PC-9 (cell line): Measurements from ENCODE around the gene ZNF236. TPM values are rescaled to one million over a fixed set of nuclear protein-coding genes. Genes with fewer than 3 reads are reported as not detected.

ENCODE experiments used
- BruUV-seq: library from RNA; stranded (reverse); fragments of 400-500 nt; replicated peaks from 2 replicates; lab custom pipeline; 2021; lab: Mats Ljungman, UMichigan
- CTCF ChIA-PET: fragments of 300-600 bp; sonication (Branson Sonifier 250); formaldehyde crosslinking; loops from one replicate; lab custom pipeline; 2022; ENCODE audit warnings: antibody characterized with exemption; lab: Charles Lee
- POLR2A ChIA-PET: fragments of 300-600 bp; sonication (Branson Sonifier 250); formaldehyde crosslinking; loops from one replicate; lab custom pipeline; 2022; ENCODE audit warnings: antibody characterized with exemption; ENCODE audit not compliant: unreplicated experiment; lab: Charles Lee
- DNase-seq, 2 experiments: peaks; one replicate each; pipeline versions ENCODE4 v3.0.0 to v3.0.0-alpha.2; 2015 to 2022; ENCODE audit warnings: mixed read lengths in 1 of 2
- H2AFZ ChIP-seq: fragments of 200-600 bp; sonication (generic); 2 replicates; pipeline ENCODE4 v1.8.1; 2017; ENCODE audit warnings: antibody characterized with exemption
- H3F3A ChIP-seq: fragments of 200-600 bp; sonication (generic); 2 replicates; pipeline ENCODE4 v1.8.1; 2017; ENCODE audit warnings: antibody characterized with exemption, mild to moderate bottlenecking, low read depth; ENCODE audit not compliant: insufficient read depth
- H3K27ac ChIP-seq: fragments of 200-600 bp; sonication (generic); 2 replicates; pipeline ENCODE4 v1.6.1; 2016; ENCODE audit warnings: mixed run types
- H3K27me3 ChIP-seq: fragments of 200-600 bp; sonication (generic); 2 replicates; pipeline ENCODE4 v1.6.1; 2016; ENCODE audit warnings: low read depth, mixed run types; ENCODE audit not compliant: insufficient read depth
- H3K36me3 ChIP-seq: fragments of 200-600 bp; sonication (generic); 2 replicates; pipeline ENCODE4 v1.6.1; 2016; ENCODE audit warnings: low read depth, mixed run types
- H3K4me1 ChIP-seq: fragments of 200-600 bp; sonication (generic); replicated peaks from 2 replicates; pipeline ENCODE4 v1.6.1; 2016; ENCODE audit warnings: mixed run types; ENCODE audit not compliant: insufficient read depth
- H3K4me2 ChIP-seq: fragments of 200-600 bp; sonication (generic); 2 replicates; pipeline ENCODE4 v1.6.1; 2017; ENCODE audit warnings: mixed run types
- H3K4me3 ChIP-seq: fragments of 200-600 bp; sonication (generic); 2 replicates; pipeline ENCODE4 v1.6.1; 2016; ENCODE audit warnings: mixed run types
- H3K79me2 ChIP-seq: fragments of 200-600 bp; sonication (generic); 2 replicates; pipeline ENCODE4 v1.6.1; 2017; ENCODE audit warnings: low read depth, mixed run types
- H3K9me2 ChIP-seq: fragments of 200-600 bp; sonication (generic); 2 replicates; pipeline ENCODE4 v1.8.1; 2017; ENCODE audit warnings: mild to moderate bottlenecking; ENCODE audit not compliant: insufficient read depth
- H3K9me3 ChIP-seq: fragments of 200-600 bp; sonication (generic); 2 replicates; pipeline ENCODE4 v1.8.1; 2016; ENCODE audit warnings: low read depth; ENCODE audit not compliant: insufficient read depth
- H4K20me1 ChIP-seq: fragments of 200-600 bp; sonication (generic); 2 replicates; pipeline ENCODE4 v1.8.1; 2017; ENCODE audit not compliant: insufficient read depth
- EZH2 ChIP-seq: fragments of 200-600 bp; sonication (generic); IDR thresholded peaks from 2 replicates; pipeline ENCODE4 v1.8.0; 2017; ENCODE audit warnings: antibody characterized with exemption, low read depth
- intact Hi-C: fragments of 100-400 bp; cut with micrococcal nuclease; formaldehyde crosslinking; loops from one replicate; pipeline ENCODE4 v1.10.0; 2022; ENCODE audit not compliant: unreplicated experiment
- total RNA-seq: library from RNA; stranded (reverse); gene quantifications from 2 replicates; pipeline ENCODE4 v1.2.3, GENCODE V29; 2021
- TF ChIP-seq, protein P1 (sequence below): fragments of 200-600 bp; sonication (generic); conservative IDR thresholded peaks from 2 replicates; pipeline ENCODE4 v1.6.1; 2017; ENCODE audit warnings: mixed run types, antibody characterized with exemption, mild to moderate bottlenecking, moderate library complexity

Gene ZNF236
- total RNA-seq, 1 experiment from 2014 or later, result 10.8 TPM

DNA sequence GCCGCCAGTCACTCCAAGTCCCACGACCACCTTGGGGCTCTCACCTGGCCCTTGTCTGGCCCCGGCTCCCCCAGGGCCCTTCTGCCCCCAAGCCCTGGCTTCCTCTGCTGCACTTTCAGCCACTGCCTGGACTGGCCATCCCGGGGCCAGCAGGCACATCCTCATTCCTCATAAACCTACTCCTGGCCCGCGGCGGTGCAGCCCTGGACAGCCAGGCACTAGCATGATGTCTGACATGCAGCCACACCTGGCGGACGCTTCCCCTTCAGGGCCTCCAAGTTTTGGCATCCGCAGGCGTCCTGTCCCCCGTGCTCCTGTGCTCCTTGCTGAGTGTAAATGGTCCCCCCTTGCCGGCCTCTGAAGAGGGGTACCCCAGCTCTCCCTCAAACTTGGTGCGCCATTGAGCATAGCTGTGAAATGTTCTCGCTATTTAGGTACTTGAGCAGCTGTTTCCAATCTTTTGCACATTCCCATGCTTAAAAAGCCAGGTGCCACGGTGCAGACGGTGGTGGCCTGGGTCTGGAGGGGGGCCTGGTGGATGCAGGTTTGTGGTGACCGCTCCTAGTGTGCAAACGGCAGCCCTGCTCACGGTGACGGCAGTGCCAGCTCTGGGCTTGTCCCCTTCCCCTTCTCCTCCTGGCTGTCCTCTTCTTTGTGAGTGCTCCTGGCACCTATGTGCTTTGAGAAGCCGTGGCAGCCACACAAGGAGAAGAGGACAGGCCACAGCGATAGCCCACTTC lies 186.4 kb downstream of the ZNF236 start:
- H3K4me3 ChIP-seq, result no peak overlapping the region
- no peaks in the 10 kb centered on the region; the same call in 1 of the 2 replicates for H3F3A ChIP-seq
- H2AFZ ChIP-seq, result no peak overlapping the region
- no peak overlapping the region for H3K27ac ChIP-seq
- H3K4me1 ChIP-seq, result no peaks in the 10 kb centered on the region
- CTCF ChIA-PET, result no interaction called here
- DNase-seq, result no peak
- no peaks in the 10 kb centered on the region for H3K27me3 ChIP-seq
- POLR2A ChIA-PET, result no interaction called here
- intact Hi-C loops, result no loop called here
- 0 out of 2 replicates have a peak, but pooled peaks cover 8% of the 10 kb centered on the region for H3K79me2 ChIP-seq
- BruUV-seq, result no TSS peak
- TF ChIP-seq, protein P1, sequence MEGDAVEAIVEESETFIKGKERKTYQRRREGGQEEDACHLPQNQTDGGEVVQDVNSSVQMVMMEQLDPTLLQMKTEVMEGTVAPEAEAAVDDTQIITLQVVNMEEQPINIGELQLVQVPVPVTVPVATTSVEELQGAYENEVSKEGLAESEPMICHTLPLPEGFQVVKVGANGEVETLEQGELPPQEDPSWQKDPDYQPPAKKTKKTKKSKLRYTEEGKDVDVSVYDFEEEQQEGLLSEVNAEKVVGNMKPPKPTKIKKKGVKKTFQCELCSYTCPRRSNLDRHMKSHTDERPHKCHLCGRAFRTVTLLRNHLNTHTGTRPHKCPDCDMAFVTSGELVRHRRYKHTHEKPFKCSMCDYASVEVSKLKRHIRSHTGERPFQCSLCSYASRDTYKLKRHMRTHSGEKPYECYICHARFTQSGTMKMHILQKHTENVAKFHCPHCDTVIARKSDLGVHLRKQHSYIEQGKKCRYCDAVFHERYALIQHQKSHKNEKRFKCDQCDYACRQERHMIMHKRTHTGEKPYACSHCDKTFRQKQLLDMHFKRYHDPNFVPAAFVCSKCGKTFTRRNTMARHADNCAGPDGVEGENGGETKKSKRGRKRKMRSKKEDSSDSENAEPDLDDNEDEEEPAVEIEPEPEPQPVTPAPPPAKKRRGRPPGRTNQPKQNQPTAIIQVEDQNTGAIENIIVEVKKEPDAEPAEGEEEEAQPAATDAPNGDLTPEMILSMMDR, result no peak
- no peak for TF ChIP-seq EZH2
- peaks cover 5% of the 10 kb centered on the region for H4K20me1 ChIP-seq
- no peaks in the 10 kb centered on the region for H3K9me3 ChIP-seq
- no peak overlapping the region for H3K4me2 ChIP-seq
- H3K9me2 ChIP-seq, result no peaks in the 10 kb centered on the region
- H3K36me3 ChIP-seq, result no peaks in the 10 kb centered on the region

DNA sequence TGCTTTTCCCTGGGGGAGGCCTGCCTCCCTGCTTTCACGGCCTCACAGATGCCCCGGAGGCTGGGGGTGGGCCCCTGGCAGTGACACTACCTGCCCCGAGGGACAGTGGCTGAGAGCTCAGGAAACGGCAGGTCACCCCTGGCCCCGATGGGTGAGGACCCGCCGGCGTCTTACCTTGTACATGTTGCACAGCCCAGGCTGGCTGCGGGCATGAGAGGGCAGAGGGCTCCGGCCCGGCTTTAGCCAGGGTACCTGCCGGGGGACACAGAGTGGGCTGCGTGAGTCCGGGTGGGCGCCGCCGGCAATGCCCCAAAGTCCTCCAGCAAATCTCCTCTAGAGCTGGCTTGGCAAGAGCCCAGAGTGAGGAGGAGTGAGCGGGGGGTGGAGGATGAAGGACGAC lies 187.3 kb downstream of the ZNF236 start:
- Histone ChIP-seq H3F3A (no peaks in the 10 kb centered on the region), H3K27me3 (no peaks in the 10 kb centered on the region), H4K20me1 (peaks cover 5% of the 10 kb centered on the region), H2AFZ (no peak overlapping the region), H3K36me3 (no peaks in the 10 kb centered on the region), H3K4me1 (no peaks in the 10 kb centered on the region), H3K9me3 (no peaks in the 10 kb centered on the region), H3K79me2 (0 out of 2 replicates have a peak, but pooled peaks cover 8% of the 10 kb centered on the region), H3K4me2 (no peak overlapping the region), H3K27ac (no peak overlapping the region), H3K4me3 (no peak overlapping the region), H3K9me2 (no peaks in the 10 kb centered on the region)
- no TSS peak for BruUV-seq
- no peak for DNase-seq
- TF ChIP-seq, protein P1, result no peak
- no peak for TF ChIP-seq EZH2
- POLR2A ChIA-PET, result no interaction called here
- intact Hi-C loops, result no loop called here
- CTCF ChIA-PET, result no interaction called here

DNA sequence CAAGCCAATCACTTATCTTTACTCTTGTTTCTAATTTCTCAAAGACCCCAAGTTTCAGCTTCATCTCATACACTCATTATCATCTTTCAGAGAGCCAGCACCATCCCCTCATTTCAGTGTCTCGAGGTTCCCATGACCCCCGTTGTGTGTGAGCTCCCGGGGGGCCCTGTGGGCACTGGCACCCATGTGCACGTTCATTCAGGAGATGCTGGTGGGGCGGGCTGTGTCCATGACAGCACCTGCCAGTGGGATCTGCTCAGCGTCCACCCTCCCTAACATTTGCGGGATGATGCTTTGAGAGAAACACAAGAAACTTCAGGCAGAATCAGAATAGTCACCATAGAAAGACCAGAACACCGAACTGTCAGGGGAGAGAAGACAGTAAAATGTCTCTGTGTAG lies 189.8 kb downstream of the ZNF236 start:
- H3K27ac ChIP-seq, result no peak overlapping the region
- no peaks in the 10 kb centered on the region for H3F3A ChIP-seq
- H3K9me3 ChIP-seq, result no peaks in the 10 kb centered on the region
- no peak for DNase-seq
- intact Hi-C loops, result no loop called here
- H3K36me3 ChIP-seq, result peaks cover 8% of the 10 kb centered on the region; the same call in 1 of the 2 replicates
- H3K4me3 ChIP-seq, result no peak overlapping the region
- H3K4me2 ChIP-seq, result no peak overlapping the region
- H2AFZ ChIP-seq, result no peak overlapping the region
- BruUV-seq, result no TSS peak
- H3K4me1 ChIP-seq, result no peaks in the 10 kb centered on the region
- POLR2A ChIA-PET, result no interaction called here
- peaks cover 9% of the 10 kb centered on the region for H4K20me1 ChIP-seq
- CTCF ChIA-PET, result no interaction called here
- no peaks in the 10 kb centered on the region for H3K27me3 ChIP-seq
- no peak for TF ChIP-seq EZH2
- TF ChIP-seq, protein P1, result no peak
- peaks cover 8% of the 10 kb centered on the region; the same call in 1 of the 2 replicates for H3K79me2 ChIP-seq
- no peaks in the 10 kb centered on the region for H3K9me2 ChIP-seq
